OCI-LY3 (cell line): ENCODE results near the gene RPS6KB2.

Experiments used
- H2AFZ ChIP-seq: fragments of 200-600, 300-600 bp; shearing (Covaris generic); 2 replicates; pipeline ENCODE4 v1.6.0; 2014; ENCODE audit warnings: antibody characterized with exemption, low read depth, low read length
- H3K27ac ChIP-seq: fragments of 200-600, 300-600 bp; sonication (generic); 2 replicates; pipeline ENCODE4 v1.5.1; 2014; ENCODE audit warnings: mild to moderate bottlenecking, low read length, moderate library complexity, mixed read lengths
- H3K27me3 ChIP-seq: fragments of 200-600, 300-600 bp; sonication (generic); 2 replicates; pipeline ENCODE4 v1.6.1; 2014; ENCODE audit warnings: low read depth, low read length, mixed read lengths
- H3K36me3 ChIP-seq: fragments of 200-600, 300-600 bp; sonication (generic); replicated peaks from 2 replicates; pipeline ENCODE3; 2014; ENCODE audit warnings: low read depth, low read length, mixed read lengths
- H3K4me1 ChIP-seq: fragments of 300-600, 200-600 bp; sonication (generic); 2 replicates; pipeline ENCODE4 v1.6.1; 2014; ENCODE audit warnings: low read length, mixed read lengths
- H3K4me2 ChIP-seq: fragments of 200-600, 300-600 bp; sonication (generic); 2 replicates; pipeline ENCODE4 v1.6.1; 2014; ENCODE audit warnings: low read length, mixed read lengths
- H3K4me3 ChIP-seq: fragments of 300-600, 200-600 bp; sonication (generic); 2 replicates; pipeline ENCODE4 v1.5.1; 2014; ENCODE audit warnings: antibody characterized with exemption, mild to moderate bottlenecking, low read length, moderate library complexity
- H3K79me2 ChIP-seq: fragments of 300-600, 200-600 bp; shearing (Covaris generic); 2 replicates; pipeline ENCODE4 v1.6.1; 2014; ENCODE audit warnings: mild to moderate bottlenecking, low read length, mixed read lengths
- H3K9ac ChIP-seq: fragments of 300-600, 200-600 bp; shearing (Covaris generic); 2 replicates; pipeline ENCODE4 v1.6.0; 2014; ENCODE audit warnings: mild to moderate bottlenecking, low read length, moderate library complexity
- H3K9me3 ChIP-seq: fragments of 200-600, 300-600 bp; shearing (Covaris generic); 2 replicates; pipeline ENCODE4 v1.6.1; 2014; ENCODE audit warnings: low read length, mixed read lengths; ENCODE audit not compliant: insufficient read depth
- H4K20me1 ChIP-seq: fragments of 200-600, 300-600 bp; sonication (generic); 2 replicates; pipeline ENCODE4 v1.6.1; 2016; ENCODE audit warnings: low read length, mixed read lengths; ENCODE audit not compliant: insufficient read depth
- EZH2phosphoT487 ChIP-seq: fragments of 200-600 bp; shearing (Covaris generic); IDR thresholded peaks from 2 replicates; pipeline ENCODE4 v1.6.1; 2018; ENCODE audit warnings: antibody characterized with exemption, mixed run types, low read depth
- TF ChIP-seq, protein P1 (sequence below): fragments of 200-600, 300-600 bp; sonication (generic); IDR thresholded peaks from 2 replicates; pipeline ENCODE4 v1.5.1; 2014; ENCODE audit warnings: antibody characterized with exemption, low read length, low read depth

Gene RPS6KB2

DNA sequence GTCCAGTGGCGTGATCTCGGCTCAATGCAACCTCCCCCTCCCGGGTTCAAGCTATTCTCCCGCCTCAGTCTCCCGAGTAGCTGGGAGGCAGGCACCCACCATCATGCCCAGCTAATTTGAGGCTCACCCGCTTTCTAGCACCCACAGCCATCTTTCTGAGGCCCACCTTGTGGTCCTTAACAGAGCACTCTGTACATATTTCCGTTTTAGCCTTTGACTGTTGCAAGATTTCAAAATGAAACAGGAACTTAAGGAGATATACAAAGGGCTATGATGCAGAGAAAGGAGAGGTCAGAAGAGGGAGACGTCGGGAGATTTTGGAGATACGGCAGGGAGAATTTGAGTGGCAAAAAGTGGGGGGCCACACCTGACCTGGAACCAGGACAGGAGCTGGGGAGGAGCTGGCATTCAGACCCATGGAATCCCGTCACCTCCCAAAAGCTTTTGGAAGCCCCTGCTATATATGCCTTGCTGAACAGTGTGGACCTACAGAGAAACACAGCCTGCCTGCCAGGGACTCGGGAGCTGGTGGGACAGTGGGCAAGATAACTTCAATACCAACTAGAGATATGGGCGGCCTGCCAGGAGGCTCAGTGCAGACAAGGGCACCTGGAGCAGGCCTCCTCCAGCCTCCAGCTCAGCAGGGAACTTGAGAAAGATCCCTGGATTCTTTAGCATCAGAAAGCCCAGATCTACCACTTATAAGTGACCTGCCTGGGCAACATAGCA lies 46.9 kb upstream of the RPS6KB2 start:
- Histone ChIP-seq H3K9ac (peak overlapping the region; percentile 69), H2AFZ (peak overlapping the region; percentile 61), H3K4me1 (peaks cover 21% of the 10 kb centered on the region), H3K4me3 (peak overlapping the region; percentile 61), H3K27ac (peak overlapping the region; percentile 76), H4K20me1 (no peaks in the 10 kb centered on the region), H3K36me3 (no peaks in the 10 kb centered on the region), H3K79me2 (no peaks in the 10 kb centered on the region), H3K27me3 (peaks cover 25% of the 10 kb centered on the region), H3K4me2 (peak overlapping the region; percentile 67), H3K9me3 (no peaks in the 10 kb centered on the region)
- no peak for TF ChIP-seq EZH2phosphoT487
- TF ChIP-seq, protein P1, sequence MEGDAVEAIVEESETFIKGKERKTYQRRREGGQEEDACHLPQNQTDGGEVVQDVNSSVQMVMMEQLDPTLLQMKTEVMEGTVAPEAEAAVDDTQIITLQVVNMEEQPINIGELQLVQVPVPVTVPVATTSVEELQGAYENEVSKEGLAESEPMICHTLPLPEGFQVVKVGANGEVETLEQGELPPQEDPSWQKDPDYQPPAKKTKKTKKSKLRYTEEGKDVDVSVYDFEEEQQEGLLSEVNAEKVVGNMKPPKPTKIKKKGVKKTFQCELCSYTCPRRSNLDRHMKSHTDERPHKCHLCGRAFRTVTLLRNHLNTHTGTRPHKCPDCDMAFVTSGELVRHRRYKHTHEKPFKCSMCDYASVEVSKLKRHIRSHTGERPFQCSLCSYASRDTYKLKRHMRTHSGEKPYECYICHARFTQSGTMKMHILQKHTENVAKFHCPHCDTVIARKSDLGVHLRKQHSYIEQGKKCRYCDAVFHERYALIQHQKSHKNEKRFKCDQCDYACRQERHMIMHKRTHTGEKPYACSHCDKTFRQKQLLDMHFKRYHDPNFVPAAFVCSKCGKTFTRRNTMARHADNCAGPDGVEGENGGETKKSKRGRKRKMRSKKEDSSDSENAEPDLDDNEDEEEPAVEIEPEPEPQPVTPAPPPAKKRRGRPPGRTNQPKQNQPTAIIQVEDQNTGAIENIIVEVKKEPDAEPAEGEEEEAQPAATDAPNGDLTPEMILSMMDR, result peak; percentile 21; the same call in 1 of the 2 replicates

DNA sequence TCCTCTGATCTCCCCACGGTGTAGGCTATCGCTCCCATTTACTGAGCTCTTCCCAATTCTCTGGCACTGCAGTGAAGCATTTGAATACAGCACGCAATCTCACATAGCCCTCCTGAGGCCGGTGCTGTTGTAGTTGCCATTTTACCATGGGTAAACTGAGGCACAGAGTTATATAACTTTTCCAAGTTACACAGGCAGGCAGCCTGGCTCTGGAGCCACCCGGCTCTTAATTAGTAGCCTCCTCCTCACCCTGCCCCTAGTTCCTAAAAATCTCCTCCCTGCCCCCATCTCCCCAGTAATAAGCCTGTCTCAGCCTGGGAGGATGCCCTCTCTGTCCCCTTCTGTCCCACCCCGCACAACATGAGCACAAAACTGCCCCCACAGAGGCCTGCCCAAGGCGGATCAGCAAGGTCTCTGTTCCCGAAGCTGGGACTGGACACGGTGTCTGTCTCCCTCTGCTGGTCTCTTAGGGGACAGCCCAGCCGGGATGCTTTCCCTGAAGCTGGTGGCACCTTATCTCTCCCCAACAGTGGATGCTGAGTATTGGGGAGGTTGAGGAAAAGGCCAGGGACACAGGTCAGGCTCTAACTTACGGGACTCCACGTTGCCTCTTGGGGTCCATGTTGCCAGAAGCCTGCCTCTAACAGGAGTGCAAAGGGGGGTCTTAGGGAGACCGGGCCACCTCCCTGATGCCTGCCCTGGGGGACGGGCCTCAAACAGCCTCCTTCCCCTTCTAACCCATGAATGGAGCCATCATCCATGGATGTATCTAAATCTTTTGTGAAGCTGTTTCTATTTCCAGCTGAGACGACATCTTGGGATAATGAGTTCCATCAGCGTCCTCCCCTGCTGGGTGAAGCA lies 45.8 kb upstream of the RPS6KB2 start:
- no peaks in the 10 kb centered on the region for H3K9me3 ChIP-seq
- H3K4me2 ChIP-seq, result peak overlapping the region; percentile 35
- H3K4me1 ChIP-seq, result peaks cover 30% of the 10 kb centered on the region
- no peak for TF ChIP-seq EZH2phosphoT487
- TF ChIP-seq, protein P1, result peak; percentile 99
- no peaks in the 10 kb centered on the region for H3K36me3 ChIP-seq
- H3K27ac ChIP-seq, result no peak overlapping the region
- no peaks in the 10 kb centered on the region for H3K79me2 ChIP-seq
- peak overlapping the region; percentile 10; the same call in 1 of the 2 replicates for H2AFZ ChIP-seq
- no peaks in the 10 kb centered on the region for H4K20me1 ChIP-seq
- no peak overlapping the region for H3K4me3 ChIP-seq
- peak overlapping the region; percentile 12; the same call in 1 of the 2 replicates for H3K9ac ChIP-seq
- peaks cover 18% of the 10 kb centered on the region for H3K27me3 ChIP-seq

DNA sequence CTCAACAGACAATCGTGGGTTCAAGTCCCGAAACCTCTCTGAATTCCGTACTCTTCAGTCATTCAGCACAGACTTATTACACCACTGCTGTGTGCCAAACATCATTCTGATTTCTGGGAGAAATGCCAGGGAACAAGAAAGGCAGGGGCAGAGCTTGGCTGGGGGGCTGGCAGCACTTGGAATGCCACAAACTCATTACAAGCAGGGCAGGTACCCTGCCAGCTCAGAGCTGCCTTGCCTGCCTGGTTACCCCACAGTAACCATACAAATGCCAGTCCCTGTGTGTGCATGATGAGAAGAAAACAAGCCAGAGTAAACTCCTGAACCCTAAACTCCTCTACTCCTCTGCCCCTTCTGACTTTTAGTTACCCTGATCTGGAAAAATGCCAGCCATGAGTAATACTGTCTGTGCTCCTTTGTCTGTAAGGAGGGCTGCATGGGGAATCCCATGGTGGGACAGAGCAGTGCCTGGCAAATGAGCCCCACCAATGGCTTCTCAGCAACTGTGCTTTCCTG lies 43.4 kb upstream of the RPS6KB2 start:
- H3K9ac ChIP-seq, result no peak overlapping the region
- H3K4me1 ChIP-seq, result peaks cover 30% of the 10 kb centered on the region
- H3K36me3 ChIP-seq, result no peaks in the 10 kb centered on the region
- no peak overlapping the region for H3K4me3 ChIP-seq
- H3K9me3 ChIP-seq, result no peaks in the 10 kb centered on the region
- no peak overlapping the region for H3K27ac ChIP-seq
- peaks cover 18% of the 10 kb centered on the region for H3K27me3 ChIP-seq
- no peaks in the 10 kb centered on the region for H4K20me1 ChIP-seq
- no peaks in the 10 kb centered on the region for H3K79me2 ChIP-seq
- H2AFZ ChIP-seq, result no peak overlapping the region
- no peak overlapping the region for H3K4me2 ChIP-seq
- no peak for TF ChIP-seq EZH2phosphoT487
- TF ChIP-seq, protein P1, result no peak

DNA sequence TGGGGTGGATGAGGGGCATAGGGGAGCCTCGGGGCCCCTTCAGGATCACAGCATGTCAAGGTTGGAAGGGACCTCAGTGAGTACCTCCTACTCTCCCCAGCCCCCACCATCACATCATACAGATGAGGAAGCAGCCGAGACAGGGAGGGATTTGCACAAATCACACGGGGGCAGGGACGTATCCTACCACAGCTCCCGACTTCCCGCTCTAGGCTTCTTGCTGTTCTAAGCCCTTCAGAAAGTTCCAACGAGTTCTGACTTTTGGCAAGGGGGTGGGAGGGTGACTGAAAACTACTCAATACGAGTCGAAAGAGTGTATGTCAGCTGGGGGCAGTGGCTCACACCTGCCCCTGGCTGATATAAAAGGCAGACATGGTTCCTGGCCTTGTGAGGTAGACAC lies 41.2 kb upstream of the RPS6KB2 start:
- no peak overlapping the region; the same call in 1 of the 2 replicates for H3K9ac ChIP-seq
- H3K4me1 ChIP-seq, result peaks cover 18% of the 10 kb centered on the region
- peak overlapping the region; percentile 27; the same call in 1 of the 2 replicates for H3K4me3 ChIP-seq
- peaks cover 10% of the 10 kb centered on the region for H3K79me2 ChIP-seq
- TF ChIP-seq, protein P1, result no peak
- no peak for TF ChIP-seq EZH2phosphoT487
- H2AFZ ChIP-seq, result 0 out of 2 replicates have a peak overlapping the region, but pooled peaks have one; percentile 50
- H3K9me3 ChIP-seq, result no peaks in the 10 kb centered on the region
- H3K27me3 ChIP-seq, result peaks cover 18% of the 10 kb centered on the region
- no peak overlapping the region for H3K27ac ChIP-seq
- no peaks in the 10 kb centered on the region for H3K36me3 ChIP-seq
- H4K20me1 ChIP-seq, result no peaks in the 10 kb centered on the region
- peak overlapping the region; percentile 46 for H3K4me2 ChIP-seq
